IMR-90 (cell line): Measurements from ENCODE around the gene APIP.

Experiments used
- FOS ChIP-seq: fragments of 150-350 bp; IDR thresholded peaks from 2 replicates; pipeline ENCODE4 v1.6.1; 2016; ENCODE audit warnings: low read depth, low read length
- TF ChIP-seq, protein P1 (sequence below): fragments of 150-350 bp; IDR thresholded peaks from 2 replicates; pipeline ENCODE4 v1.6.1; 2017; ENCODE audit warnings: mild to moderate bottlenecking, antibody characterized with exemption, low read length, low read depth

DNA sequence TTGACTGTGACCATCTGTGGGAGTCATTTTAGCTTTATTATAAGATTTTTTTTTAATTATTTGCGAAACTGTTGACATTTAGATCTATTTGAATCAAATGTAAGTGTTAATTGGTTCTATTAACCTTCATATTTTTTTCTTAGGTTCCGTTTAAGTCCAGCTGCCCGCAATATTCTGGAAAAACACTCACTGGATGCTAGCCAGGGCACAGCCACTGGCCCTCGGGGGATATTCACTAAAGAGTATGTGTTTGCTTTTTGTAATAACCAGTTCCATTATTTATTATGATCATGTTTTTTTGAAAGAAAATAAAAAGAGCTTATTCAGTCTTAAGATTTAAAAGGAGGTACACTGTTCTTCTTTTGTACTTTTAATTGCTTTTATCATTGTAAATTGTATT lies 44.1 kb upstream of the APIP start:
- no peak for TF ChIP-seq FOS
- TF ChIP-seq, protein P1, sequence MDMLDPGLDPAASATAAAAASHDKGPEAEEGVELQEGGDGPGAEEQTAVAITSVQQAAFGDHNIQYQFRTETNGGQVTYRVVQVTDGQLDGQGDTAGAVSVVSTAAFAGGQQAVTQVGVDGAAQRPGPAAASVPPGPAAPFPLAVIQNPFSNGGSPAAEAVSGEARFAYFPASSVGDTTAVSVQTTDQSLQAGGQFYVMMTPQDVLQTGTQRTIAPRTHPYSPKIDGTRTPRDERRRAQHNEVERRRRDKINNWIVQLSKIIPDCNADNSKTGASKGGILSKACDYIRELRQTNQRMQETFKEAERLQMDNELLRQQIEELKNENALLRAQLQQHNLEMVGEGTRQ, result no peak
